Testis (tissue), 3 donors: Measurements from ENCODE around the gene CAPN5. TPM values are rescaled to one million over a fixed set of nuclear protein-coding genes. Genes with fewer than 3 reads are reported as not detected.
A peak's percentile ranks its signal among the peaks of the same experiment; 100 is the strongest.

ENCODE experiments used
- DNase-seq: peaks from one replicate; pipeline ENCODE4 v3.0.0-alpha.2; 2019
- H3K27ac ChIP-seq, 2 donors: fragments of 200-600 bp; sonication (generic); one replicate each; pipeline ENCODE4 v1.5.1; 2019
- H3K27me3 ChIP-seq: fragments of 200-600 bp; sonication (generic); one replicate; pipeline ENCODE4 v1.5.1; 2019
- H3K36me3 ChIP-seq: fragments of 200-600 bp; sonication (generic); one replicate; pipeline ENCODE4 v1.5.1; 2017; ENCODE audit warnings: low read depth; ENCODE audit errors: missing control alignments
- H3K4me1 ChIP-seq: fragments of 200-600 bp; sonication (generic); one replicate; pipeline ENCODE4 v1.5.1; 2019
- H3K4me3 ChIP-seq, 2 donors: fragments of 200-600 bp; sonication (generic); one replicate each; pipeline ENCODE4 v1.5.1; 2017 to 2019
- H3K9me3 ChIP-seq: fragments of 200-600 bp; sonication (generic); one replicate; pipeline ENCODE4 v1.5.1; 2017
- POLR2A ChIP-seq: fragments of 450-650 bp; IDR thresholded peaks from one replicate; pipeline ENCODE4 v1.6.1; 2017; ENCODE audit warnings: antibody characterized with exemption, mild to moderate bottlenecking, moderate library complexity
- WGBS, 2 donors: methylation state at CpG; one replicate each; pipeline ENCODE4 v1.1.5; 2018; 5-methylcytosine and 5-hydroxymethylcytosine counted together
- intact Hi-C: fragments of 100-400 bp; cut with DNase I; formaldehyde crosslinking; loops from one replicate; pipeline ENCODE4 v1.15.1; 2023; ENCODE audit warnings: low total_unique reads
- polyA plus RNA-seq: library from polyadenylated mRNA; stranded (reverse); fragments of 350-450 nt; fragmentation: Illumina TruSeq; extraction: RNeasy Lipid Tissue Mini Kit (QIAGEN cat#74804); gene quantifications from one replicate; pipeline ENCODE4 v1.2.3, GENCODE V29; 2014; ENCODE audit warnings: low read depth, low replicate concordance; ENCODE audit not compliant: insufficient read depth
- total RNA-seq, 2 donors: library from RNA; depleted of rRNA; stranded (reverse); fragments of >200 nt; gene quantifications; one replicate each; pipeline ENCODE4 v1.2.3, GENCODE V29; 2016
- TF ChIP-seq, protein P1 (sequence below), 3 experiments: fragments of 450-650 bp in 2 of 3; fragments of 200-600 bp in 1 of 3; sonication (generic) in 1 of 3; IDR thresholded peaks; one replicate each; pipeline ENCODE4 v1.5.1; 2016 to 2019; ENCODE audit warnings: antibody characterized with exemption in 3 of 3, mild to moderate bottlenecking in 2 of 3, moderate library complexity in 1 of 3

CAPN5 gene
- total and polyA plus RNA-seq, 3 donors from 2014 or later = 62.3 to 116 (median 102) TPM

DNA sequence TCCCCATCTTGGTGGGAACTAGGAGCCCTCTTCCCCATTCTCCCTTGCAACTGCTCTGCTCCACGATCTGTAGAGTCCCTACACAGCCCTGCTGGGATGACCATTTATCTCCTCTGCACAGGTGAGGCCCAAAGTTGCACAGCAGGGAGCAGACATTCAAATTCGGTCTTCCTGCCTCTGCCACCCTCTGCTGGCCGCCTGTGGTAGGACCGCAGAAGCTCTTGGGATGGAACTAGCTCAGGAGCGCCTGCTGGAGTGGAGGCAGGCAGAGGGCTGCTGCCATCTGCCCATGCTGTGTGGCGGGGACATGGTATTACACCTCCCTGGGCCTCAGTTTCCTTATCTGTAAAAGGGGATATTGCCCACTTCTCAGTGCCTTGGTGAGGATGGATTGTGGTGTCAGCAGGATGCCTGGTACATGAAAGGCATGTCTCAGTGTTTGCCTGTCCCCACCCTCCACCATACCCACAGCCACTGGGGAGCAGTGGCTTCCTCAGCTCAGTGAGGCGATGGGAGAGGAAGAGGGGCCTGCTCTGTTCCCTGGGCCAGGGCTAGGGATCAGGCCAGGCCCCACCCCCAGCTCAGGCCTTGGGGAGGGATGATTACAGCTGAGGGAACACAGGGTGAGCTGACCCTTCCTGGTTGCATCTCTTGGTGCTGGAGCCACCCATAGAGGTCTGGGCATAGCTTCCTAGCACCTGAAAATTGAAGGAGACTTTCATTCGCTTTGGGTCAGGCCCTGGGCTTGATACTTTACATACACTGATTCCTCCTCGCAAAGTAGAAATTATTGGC lies 24.6 kb downstream of the CAPN5 start:
- Histone ChIP-seq H3K27me3 (no peaks in the 10 kb centered on the region), H3K27ac (no peak overlapping the region), H3K36me3 (no peaks in the 10 kb centered on the region), H3K4me1 (peaks cover 39% of the 10 kb centered on the region), H3K4me3 (no peak overlapping the region), H3K9me3 (no peaks in the 10 kb centered on the region)
- intact Hi-C loops = no loop called here
- DNase-seq = peak; percentile 87
- WGBS, 2 donors = 40 to 44% methylated on average over 1 to 9 of the region's 9 CpGs
- no peak for TF ChIP-seq POLR2A
- TF ChIP-seq, protein P1, sequence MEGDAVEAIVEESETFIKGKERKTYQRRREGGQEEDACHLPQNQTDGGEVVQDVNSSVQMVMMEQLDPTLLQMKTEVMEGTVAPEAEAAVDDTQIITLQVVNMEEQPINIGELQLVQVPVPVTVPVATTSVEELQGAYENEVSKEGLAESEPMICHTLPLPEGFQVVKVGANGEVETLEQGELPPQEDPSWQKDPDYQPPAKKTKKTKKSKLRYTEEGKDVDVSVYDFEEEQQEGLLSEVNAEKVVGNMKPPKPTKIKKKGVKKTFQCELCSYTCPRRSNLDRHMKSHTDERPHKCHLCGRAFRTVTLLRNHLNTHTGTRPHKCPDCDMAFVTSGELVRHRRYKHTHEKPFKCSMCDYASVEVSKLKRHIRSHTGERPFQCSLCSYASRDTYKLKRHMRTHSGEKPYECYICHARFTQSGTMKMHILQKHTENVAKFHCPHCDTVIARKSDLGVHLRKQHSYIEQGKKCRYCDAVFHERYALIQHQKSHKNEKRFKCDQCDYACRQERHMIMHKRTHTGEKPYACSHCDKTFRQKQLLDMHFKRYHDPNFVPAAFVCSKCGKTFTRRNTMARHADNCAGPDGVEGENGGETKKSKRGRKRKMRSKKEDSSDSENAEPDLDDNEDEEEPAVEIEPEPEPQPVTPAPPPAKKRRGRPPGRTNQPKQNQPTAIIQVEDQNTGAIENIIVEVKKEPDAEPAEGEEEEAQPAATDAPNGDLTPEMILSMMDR (IDR thresholded peaks at IDR 0.05) = peak; percentile 84 to 94 (median 91)

DNA sequence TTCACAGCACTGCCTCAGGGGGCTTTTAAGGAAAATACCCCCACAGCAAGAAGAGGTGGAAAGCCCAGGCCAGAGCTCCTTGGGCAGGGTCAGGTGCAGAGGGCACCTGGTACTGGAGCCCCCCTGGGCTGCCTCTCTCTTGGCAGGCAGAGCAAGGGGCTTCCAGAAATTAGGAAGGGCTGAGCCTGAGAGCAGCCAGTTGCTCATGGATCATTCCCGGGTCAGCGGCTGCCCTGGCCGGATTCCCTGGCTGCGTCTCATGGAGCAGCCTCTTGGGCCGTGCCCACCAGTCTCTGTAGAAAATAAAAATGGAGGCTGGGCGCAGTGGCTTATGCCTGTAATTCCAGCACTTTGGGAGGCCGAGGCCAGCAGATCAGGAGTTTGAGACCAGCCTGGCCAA lies 25.6 kb downstream of the CAPN5 start:
- WGBS, 2 donors = 49 to 72% methylated on average over 7 of the region's 7 CpGs
- no peak for TF ChIP-seq POLR2A
- TF ChIP-seq, protein P1 (IDR thresholded peaks at IDR 0.05) = no peak
- Histone ChIP-seq H3K9me3 (no peaks in the 10 kb centered on the region), H3K4me3 (no peak overlapping the region), H3K4me1 (peaks cover 29% of the 10 kb centered on the region), H3K27me3 (no peaks in the 10 kb centered on the region), H3K36me3 (no peaks in the 10 kb centered on the region), H3K27ac (no peak overlapping the region)
- intact Hi-C loops = no loop called here
- no peak for DNase-seq

DNA sequence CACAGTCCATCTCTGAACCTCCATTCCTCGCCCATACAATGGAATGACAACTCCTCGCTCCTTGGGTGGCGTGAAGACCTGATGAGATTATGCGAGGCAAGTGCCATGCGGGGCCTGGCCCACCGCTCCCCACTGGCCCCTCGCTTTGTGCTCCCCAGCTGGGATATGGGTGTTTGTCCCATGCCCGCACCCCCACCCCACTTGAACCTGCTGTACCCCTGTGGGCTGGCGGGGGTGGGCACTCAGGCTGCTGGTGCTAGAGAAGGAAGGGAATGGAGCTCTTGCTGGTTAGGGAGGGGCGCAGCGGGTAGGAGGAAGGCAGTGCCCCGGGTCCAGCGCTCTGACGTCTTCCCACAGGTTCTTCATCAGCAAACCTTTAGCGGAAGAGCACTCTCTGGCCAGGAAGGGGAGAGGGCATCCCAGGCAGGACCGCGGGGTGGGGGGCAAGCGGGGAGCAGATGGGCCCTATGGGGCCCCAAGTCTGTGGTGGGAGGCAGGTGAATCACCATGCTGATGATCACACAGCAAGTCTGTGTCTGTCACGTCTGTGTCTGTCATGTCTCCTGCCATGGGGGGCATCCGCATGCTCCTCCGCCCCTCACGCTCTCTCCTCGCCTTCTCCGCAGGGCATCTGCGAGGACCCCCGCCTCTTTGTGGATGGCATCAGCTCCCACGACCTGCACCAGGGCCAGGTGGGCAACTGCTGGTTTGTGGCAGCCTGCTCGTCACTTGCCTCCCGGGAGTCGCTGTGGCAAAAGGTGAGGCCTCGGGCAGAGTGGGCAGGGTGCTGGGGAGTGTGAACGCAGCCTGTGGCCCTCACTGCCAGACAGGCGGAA lies 26.5 kb downstream of the CAPN5 start:
- Histone ChIP-seq H3K27ac (no peak overlapping the region), H3K4me1 (peaks cover 21% of the 10 kb centered on the region), H3K27me3 (no peaks in the 10 kb centered on the region), H3K9me3 (no peaks in the 10 kb centered on the region), H3K4me3 (no peak overlapping the region), H3K36me3 (no peaks in the 10 kb centered on the region)
- 92 to 93% methylated on average over 29 to 33 of the region's 33 CpGs for WGBS, 2 donors
- intact Hi-C loops = no loop called here
- DNase-seq = no peak
- TF ChIP-seq, protein P1 (IDR thresholded peaks at IDR 0.05) = no peak
- no peak for TF ChIP-seq POLR2A

DNA sequence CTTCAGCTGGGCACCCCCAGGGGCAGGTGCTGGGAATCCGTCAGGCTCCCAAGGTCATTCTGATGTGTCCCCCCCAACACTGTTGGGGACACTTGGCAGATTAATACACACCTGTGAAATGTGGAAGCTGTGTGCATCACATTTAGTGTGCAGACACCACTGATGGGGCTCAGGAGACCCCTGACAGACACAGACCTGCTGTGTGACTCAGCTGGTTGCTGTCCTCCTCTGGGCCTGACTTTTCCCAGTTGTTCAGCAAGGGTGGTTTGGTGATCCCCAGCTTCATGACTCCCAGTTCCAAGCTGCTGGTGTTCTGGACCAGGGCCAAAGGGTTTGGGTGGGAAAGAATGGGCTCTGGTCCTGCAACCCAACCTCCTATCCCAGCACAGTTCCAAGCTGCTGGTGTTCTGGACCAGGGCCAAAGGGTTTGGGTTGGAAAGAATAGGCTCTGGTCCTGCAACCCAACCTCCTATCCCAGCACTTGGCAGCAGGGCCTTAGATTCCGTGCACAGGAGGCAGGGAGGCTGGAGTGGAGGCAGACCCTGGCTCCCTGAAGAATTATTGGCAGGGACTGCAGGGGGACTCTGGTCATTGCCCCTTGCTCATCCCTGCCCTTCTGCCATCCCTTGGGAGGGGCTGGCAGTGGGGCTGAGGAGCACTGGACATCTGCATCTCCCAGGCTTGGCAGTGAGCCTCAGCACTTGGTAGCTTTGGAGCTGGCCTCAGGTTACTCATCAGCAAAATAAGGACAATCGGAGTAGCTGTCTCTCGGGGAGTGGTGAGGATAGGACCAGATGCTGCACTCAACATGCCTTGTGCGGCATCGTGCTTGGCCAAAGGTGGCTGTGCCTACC lies 27.4 kb downstream of the CAPN5 start:
- H3K4me1 ChIP-seq = peaks cover 15% of the 10 kb centered on the region
- intact Hi-C loops = no loop called here

More for the DNA sequence above, 27.4 kb downstream of the CAPN5 start:
- WGBS, 2 donors = 80 to 84% methylated on average over 1 to 6 of the region's 6 CpGs
- Histone ChIP-seq H3K27me3 (no peaks in the 10 kb centered on the region), H3K9me3 (no peaks in the 10 kb centered on the region), H3K36me3 (no peaks in the 10 kb centered on the region), H3K27ac (no peak overlapping the region), H3K4me3 (no peak overlapping the region)
- DNase-seq = no peak
- TF ChIP-seq, protein P1 (IDR thresholded peaks at IDR 0.05) = no peak
- no peak for TF ChIP-seq POLR2A
